Effector CD4-positive, alpha-beta T cell (primary cell): ENCODE measurements around the gene AIG1.
"Not testable (repeated sequence)": the region's sequence is repeated elsewhere in the genome, so short reads cannot be mapped to it uniquely, and the experiment has no call there.

Experiments used
- DNase-seq: peaks from one replicate; pipeline ENCODE4 v3.0.0-alpha.2; 2020

AIG1 gene

GRCh38 chr6:143128681-143129015, 68.0 kb downstream of the AIG1 start:
- no peak for DNase-seq

DNA sequence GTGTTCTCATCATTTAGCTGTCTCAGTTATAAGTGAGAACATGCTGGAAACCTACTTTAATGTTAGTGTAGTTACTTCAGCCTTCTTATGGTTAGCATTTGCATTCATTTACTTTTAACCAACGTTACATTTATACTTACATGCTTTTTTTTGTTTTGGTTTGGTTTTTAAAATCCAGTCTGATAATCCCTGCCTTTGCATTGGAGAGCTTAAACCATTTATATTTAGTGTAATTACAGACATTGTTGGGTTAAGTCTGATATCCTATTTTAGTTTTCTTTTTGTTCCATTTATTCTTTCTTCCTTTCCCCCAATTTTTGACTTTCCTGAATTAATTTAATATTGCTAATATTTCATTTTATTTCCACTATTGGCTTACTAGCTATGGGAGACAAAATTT, 70.2 kb downstream of the AIG1 start:
- no peak for DNase-seq

DNA sequence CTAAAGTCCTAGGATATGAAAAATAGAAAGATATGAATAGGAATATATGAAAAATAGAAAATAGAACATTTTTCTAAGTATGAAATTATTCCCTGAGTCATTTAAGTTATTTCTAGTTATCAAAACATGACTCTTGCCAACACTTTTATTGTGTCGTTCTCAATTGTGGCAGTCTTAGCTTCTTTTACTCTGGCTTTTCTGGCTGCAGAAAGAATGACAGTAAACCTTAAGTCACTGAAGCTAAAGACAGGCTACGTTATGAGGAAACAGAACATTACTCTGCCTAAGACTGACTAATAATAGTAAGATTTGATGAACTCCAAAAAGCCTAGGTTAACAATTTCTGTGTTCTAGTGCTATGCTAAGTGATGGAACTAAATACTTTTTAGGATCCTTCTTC, 74.6 kb downstream of the AIG1 start:
- no peak for DNase-seq

DNA sequence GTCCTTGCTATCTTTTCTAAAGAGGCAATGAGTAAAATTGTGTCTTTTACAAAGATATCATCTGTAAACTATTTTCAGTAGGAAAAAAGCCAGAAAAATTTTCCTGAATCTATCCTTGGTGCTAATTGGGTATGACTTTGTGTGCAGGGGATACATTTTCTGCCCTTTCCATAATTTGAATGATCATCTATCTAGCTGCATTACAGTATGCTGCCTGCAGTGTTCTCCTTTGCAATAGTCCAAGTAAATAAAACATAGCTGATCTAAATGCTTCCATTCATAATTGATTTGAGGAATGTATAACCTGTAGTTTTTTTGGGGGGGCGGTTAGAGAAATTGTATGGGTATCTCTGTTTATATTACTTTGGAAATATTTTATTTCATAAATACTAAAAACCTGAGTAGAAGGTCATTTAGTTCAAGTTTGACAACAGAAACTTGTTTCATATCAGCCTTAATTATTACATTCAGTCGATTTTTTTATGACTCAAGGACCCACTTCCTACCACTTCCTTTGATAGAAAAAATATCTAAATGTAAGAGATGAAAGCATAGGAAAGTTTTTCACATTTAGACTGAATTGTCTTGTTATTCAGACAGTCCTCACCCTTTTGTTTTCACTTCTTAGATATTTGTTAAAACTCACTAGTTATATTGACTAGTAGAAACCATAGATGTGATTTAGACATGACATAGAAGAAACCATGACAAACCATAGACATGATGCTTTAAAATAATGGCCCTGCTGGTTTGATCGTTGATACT, 75.3 kb downstream of the AIG1 start:
- no peak for DNase-seq

DNA sequence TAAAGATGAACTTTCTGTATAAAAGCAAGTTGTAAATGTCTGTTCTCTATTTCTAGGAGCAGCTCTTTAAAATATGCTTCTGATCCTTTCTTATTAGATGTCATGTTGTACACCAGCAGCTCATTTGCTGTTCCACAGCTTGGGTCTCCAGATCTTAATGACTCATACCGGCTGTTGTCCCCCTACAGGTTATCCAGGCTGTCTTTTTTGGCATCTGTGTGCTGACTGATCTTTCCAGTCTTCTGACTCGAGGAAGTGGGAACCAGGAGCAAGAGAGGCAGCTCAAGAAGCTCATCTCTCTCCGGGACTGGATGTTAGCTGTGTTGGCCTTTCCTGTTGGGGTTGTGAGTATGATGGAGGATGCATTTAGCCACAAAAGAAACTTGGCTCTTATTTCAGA, 76.0 kb downstream of the AIG1 start:
- no peak for DNase-seq

- DNase-seq = no peak
Measured at GRCh38 chr6:143139239-143139784, 78.6 kb downstream of the AIG1 start.

DNA sequence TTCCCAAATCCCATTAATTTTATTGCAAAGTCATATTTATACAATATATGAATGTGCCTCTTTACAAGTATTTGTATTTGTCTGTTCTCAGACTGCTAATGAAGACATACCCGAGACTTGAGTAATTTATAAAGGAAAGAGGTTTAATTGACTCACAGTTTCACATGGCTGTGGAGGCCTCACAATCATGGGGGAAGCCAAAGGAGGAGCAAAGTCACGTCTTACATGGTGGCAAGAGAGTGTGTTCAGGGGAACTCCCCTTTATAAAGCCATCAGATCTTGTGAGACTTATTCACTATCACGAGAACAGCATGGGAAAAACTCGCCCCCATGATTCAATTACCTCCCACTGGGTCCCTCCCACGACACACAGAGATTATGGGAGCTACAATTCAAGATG, 79.2 kb downstream of the AIG1 start:
- DNase-seq = not testable (repeated sequence)

GRCh38 chr6:143140767-143141166, 80.1 kb downstream of the AIG1 start:
- no peak for DNase-seq

DNA sequence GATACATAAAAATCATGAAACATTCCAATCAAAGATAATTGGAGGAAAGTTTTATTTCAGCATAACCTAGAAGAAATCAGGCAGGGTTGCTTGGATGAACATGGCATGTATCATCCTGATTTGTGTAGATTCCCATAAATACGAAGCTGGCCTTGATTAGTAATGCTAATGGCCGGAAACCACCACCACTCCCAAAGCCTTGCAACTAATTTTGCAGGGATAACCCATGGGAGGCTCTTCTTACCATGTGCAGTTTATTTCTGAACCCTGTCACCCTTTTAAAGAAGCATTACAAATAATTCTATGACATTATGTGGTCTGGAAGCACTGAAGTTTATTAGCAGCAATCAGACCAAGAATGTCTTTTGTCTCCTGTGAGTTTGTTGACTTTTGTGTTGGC, 80.8 kb downstream of the AIG1 start:
- no peak for DNase-seq

DNA sequence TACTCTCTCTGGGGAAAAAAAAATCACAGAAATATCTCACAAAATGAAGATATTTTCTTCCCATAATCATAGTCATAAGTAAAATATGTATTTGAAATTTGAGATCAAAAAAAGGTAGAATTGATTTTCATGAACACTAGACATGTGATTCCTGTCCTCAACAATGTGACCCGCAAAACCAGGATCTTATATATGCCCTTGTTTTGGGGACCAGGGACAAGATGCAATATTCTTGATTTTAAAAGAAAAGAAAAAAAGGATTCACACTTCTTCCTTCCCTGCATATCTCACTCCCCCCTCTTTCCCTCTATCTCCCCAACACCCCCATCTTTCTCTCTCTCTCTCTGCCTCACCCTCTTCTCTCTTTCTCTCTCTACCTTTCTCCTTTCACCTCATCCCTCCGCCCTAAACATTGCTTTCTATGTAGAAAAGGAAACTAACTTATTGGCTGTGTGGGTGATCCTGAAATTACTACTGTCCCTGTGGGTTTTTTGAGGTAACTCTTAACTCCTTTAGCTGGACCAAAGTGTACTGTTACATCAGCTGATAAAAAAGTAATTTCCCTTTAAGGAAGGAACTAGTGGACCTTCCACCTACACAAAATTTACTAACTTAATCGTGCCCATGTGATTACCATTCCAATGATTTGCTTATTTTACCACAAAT, 85.6 kb downstream of the AIG1 start:
- DNase-seq = no peak

GRCh38 chr6:143149771-143150170, 89.1 kb downstream of the AIG1 start:
- no peak for DNase-seq

GRCh38 chr6:143150281-143150680, 89.6 kb downstream of the AIG1 start:
- DNase-seq = no peak

- no peak for DNase-seq
Measured at GRCh38 chr6:143151381-143151780, 90.7 kb downstream of the AIG1 start.

- no peak for DNase-seq
Measured at GRCh38 chr6:143155681-143156080, 95.0 kb downstream of the AIG1 start.

DNA sequence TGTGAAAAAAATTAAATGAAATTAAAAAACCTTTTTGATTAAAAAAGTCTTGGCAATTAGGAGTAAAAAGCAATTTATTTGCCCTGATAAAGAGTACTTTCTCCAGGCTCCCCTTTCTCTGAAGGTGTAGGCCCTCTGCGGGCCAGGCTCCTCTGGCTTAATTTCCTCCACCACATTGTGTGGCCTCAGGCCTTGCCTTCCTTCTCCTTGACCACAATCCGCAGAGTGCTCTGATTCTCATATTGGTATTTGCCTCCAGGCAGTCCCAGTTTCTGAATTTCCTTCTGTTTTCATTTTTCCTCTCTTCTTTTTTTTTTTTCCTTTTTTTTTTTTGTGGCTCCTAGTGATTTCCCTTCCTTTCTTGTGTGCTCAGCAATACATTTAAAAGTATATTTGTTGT, 96.4 kb downstream of the AIG1 start:
- no peak for DNase-seq

DNA sequence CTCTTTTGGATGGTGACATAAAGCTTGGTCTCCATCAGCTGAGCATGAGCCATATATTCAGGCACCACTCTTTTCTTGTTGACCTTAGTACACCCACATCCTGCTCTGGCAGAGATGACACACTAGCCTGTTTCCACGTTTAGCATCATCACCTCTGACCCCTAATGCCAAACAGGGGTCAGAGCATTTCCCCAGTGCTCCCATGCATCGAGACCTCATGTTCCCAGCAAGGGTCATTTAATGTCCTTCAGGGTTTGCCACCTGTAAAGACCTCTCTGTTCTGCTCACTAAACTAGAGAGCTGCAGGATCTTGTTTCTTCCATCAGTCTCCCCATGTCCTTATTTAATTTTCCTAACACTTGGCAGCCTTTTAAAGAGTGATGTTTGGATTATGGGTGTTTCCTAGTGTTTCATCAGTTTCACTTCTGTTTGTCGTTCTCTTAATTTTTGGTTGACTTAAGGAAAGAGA, 97.5 kb downstream of the AIG1 start:
- DNase-seq = no peak

GRCh38 chr6:143159001-143159400, 98.3 kb downstream of the AIG1 start:
- DNase-seq = no peak

- DNase-seq = no peak
Measured at GRCh38 chr6:143160015-143160414, 99.3 kb downstream of the AIG1 start.

GRCh38 chr6:143160439-143161220, 99.9 kb downstream of the AIG1 start:
- no peak for DNase-seq

GRCh38 chr6:143163621-143164020, 102.9 kb downstream of the AIG1 start:
- DNase-seq = no peak

DNA sequence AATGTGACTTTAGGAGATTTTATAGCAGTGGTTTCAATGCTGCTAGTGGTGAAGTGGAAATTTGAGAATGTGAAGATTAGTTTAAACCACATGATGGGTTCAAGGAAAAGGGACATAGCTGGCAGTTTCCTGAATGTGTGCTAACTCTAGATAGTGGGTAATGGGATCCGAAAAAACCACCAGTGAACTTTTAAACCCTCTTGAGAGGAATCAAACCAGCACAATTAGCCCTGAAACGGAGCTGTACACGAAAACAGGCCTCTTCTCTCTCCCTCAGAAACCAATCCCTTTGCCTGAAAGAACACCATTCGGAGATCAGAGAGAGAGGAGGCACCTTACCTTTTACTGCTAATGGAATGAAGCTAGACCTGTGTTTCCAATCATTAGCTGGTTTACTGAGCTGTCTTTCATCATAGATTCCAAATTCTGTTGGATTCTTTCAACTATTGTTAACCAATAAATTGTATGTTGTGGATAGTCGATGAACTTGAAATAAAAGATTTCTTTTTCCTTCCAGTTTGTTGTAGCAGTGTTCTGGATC, 103.9 kb downstream of the AIG1 start:
- DNase-seq = no peak

DNA sequence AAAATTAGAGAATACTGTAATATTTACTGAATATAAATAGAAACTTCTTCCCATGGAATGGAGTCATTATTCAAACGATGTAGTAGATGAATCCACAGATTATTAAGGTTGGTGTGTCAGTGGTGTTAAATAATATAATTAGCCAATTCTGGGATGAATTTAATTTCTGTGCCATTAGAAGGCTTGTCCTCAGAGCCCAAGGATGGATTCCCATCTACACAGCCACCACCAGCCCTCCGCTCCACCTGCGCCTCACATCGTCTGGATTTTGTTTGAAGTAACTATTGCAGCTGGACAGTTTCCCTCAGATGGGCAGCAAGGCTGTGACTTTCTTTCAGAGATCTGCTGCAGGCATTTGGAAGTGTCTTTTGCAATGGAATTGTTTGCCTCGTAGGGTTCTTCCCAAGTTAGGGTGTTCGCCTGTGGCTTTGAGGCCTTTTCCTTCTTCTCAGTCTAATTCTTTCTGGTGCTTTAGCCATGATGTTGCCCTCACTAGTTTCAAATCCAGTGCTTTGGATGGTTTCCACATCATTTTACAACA, 104.7 kb downstream of the AIG1 start:
- DNase-seq = no peak

DNA sequence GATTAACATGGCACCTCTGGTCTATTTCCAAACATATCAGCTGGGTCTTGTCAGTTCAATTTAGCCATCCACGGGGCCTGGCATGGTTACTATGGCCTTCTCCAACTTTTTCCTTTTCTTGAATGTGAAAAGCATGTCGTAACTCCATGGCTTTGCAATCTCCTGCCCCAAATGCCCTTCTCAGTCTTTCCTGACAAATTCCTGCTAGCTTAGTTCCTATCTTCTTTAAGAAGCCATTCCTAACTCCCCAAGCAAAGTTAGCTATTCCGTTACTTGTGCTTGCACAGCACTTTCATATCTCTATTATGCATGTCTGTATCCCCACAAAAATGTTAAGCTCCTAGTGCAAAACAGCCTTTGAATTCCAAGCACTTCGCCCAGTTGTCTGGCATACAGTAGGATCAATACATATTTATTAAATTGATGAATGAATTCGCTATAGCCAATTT, 105.6 kb downstream of the AIG1 start:
- no peak for DNase-seq
